ENCODE data around the gene RAB8B. TPM values are rescaled to one million over a fixed set of nuclear protein-coding genes. Genes with fewer than 3 reads are reported as not detected.

The RAB8B gene
- total RNA-seq, 1 donor from 2014 or later, result 31.6 TPM

DNA sequence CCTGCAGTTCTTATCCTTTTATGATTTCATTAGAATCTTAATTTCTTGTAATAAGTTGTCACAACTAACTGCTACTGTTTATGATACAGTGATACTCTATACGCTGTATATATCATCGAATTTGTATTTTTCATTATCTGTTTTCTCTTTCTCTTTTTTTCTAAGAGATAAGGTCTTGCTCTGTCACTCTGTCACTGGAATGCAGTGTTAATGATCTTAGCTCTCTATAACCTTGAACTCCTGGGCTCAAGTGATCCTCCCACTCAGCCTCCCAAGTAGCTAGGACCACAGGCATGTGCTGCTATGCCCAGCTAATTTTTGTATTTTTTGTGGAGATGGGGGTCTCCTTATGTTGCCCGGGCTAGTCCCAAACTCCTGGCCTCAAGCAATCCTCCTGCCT, 102.8 kb downstream of the RAB8B start:
- no peak for DNase-seq (ENCODE audit: low spot score, unreplicated experiment)
- TF ChIP-seq, protein P1, sequence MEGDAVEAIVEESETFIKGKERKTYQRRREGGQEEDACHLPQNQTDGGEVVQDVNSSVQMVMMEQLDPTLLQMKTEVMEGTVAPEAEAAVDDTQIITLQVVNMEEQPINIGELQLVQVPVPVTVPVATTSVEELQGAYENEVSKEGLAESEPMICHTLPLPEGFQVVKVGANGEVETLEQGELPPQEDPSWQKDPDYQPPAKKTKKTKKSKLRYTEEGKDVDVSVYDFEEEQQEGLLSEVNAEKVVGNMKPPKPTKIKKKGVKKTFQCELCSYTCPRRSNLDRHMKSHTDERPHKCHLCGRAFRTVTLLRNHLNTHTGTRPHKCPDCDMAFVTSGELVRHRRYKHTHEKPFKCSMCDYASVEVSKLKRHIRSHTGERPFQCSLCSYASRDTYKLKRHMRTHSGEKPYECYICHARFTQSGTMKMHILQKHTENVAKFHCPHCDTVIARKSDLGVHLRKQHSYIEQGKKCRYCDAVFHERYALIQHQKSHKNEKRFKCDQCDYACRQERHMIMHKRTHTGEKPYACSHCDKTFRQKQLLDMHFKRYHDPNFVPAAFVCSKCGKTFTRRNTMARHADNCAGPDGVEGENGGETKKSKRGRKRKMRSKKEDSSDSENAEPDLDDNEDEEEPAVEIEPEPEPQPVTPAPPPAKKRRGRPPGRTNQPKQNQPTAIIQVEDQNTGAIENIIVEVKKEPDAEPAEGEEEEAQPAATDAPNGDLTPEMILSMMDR (IDR thresholded peaks at IDR 0.05; ENCODE audit: unreplicated experiment), result no peak
- H3K4me1 Mint-ChIP-seq (ENCODE audit: low read depth), result no peaks in the 10 kb centered on the region
- no peak overlapping the region for H3K27ac Mint-ChIP-seq
- peaks cover 10% of the 10 kb centered on the region for H3K36me3 Mint-ChIP-seq (ENCODE audit: insufficient read depth)
- no peaks in the 10 kb centered on the region for H3K27me3 Mint-ChIP-seq
- no peaks in the 10 kb centered on the region for H3K9me3 Mint-ChIP-seq (ENCODE audit: low read depth)
- no peak overlapping the region for H3K4me3 Mint-ChIP-seq (ENCODE audit: low read depth)

DNA sequence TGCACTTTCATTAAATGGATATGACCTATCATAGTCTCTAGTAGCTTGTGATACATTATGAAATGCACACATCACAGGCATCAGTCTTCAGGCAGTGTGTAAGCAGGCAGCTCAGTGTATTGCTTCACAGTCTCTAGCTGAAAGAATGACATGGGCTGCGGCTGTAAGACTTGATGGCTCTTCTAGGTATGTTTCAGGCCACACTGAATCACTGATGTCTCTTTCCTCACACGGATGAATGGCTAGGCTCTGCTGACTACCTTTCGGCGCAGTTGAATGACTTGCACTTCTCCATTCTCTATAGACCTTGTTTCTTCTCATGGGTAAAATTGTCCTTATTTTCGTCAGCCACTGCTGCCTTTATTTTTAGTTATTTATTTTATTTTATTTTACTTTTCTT, 103.4 kb downstream of the RAB8B start:
- Mint-ChIP-seq H3K36me3 (ENCODE audit: insufficient read depth) (peaks cover 11% of the 10 kb centered on the region), H3K9me3 (ENCODE audit: low read depth) (no peaks in the 10 kb centered on the region), H3K27me3 (no peaks in the 10 kb centered on the region), H3K4me3 (ENCODE audit: low read depth) (no peak overlapping the region), H3K4me1 (ENCODE audit: low read depth) (no peaks in the 10 kb centered on the region), H3K27ac (no peak overlapping the region)
- TF ChIP-seq, protein P1 (IDR thresholded peaks at IDR 0.05; ENCODE audit: unreplicated experiment), result no peak
- DNase-seq (ENCODE audit: low spot score, unreplicated experiment), result no peak

DNA sequence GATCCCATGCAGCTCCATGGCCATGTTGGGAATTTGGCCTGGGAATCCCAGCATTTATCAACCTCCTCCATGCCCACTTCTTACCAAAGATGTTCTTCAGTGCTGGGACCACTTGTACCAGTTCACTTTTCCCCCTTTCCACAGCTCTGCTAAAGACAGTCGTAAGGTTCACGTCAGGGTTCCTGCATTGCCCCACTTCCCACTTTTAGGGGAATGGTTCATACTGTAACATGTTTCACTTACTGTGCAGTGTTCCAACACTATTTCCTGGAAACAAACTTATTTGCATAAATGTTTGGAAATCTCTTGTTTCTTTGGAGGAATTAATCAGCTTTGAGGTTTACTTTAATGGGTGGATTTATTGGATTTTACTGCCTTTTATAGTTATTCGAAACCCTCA, 105.0 kb downstream of the RAB8B start:
- Mint-ChIP-seq H3K36me3 (ENCODE audit: insufficient read depth) (peaks cover 15% of the 10 kb centered on the region), H3K9me3 (ENCODE audit: low read depth) (no peaks in the 10 kb centered on the region), H3K4me3 (ENCODE audit: low read depth) (no peak overlapping the region), H3K27ac (no peak overlapping the region), H3K27me3 (no peaks in the 10 kb centered on the region), H3K4me1 (ENCODE audit: low read depth) (no peaks in the 10 kb centered on the region)
- TF ChIP-seq, protein P1 (IDR thresholded peaks at IDR 0.05; ENCODE audit: unreplicated experiment), result no peak
- no peak for DNase-seq (ENCODE audit: low spot score, unreplicated experiment)

DNA sequence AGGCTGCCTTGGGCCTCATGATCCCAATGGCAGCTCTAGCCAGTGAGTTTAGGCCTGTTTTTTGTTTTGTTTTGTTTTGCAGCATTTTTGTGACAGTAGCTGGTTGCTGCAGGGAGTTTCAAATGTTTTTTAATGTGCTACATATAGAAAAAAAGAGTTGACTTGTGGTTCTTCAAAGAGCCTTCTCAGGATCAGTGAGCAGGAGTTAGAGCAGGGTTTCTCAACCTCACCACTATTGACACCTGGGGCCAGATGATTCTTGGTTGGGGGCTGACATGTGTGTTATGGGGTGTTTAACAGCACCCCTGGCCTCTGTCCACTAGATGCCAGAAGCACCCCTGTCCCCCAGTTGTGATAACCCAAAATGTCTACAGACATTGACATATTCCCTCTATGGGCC, 105.9 kb downstream of the RAB8B start:
- TF ChIP-seq, protein P1 (IDR thresholded peaks at IDR 0.05; ENCODE audit: unreplicated experiment), result no peak
- H3K9me3 Mint-ChIP-seq (ENCODE audit: low read depth), result no peaks in the 10 kb centered on the region
- no peaks in the 10 kb centered on the region for H3K27me3 Mint-ChIP-seq
- H3K27ac Mint-ChIP-seq, result no peak overlapping the region
- no peak for DNase-seq (ENCODE audit: low spot score, unreplicated experiment)
- no peaks in the 10 kb centered on the region for H3K4me1 Mint-ChIP-seq (ENCODE audit: low read depth)
- no peak overlapping the region for H3K4me3 Mint-ChIP-seq (ENCODE audit: low read depth)
- H3K36me3 Mint-ChIP-seq (ENCODE audit: insufficient read depth), result peaks cover 15% of the 10 kb centered on the region

DNA sequence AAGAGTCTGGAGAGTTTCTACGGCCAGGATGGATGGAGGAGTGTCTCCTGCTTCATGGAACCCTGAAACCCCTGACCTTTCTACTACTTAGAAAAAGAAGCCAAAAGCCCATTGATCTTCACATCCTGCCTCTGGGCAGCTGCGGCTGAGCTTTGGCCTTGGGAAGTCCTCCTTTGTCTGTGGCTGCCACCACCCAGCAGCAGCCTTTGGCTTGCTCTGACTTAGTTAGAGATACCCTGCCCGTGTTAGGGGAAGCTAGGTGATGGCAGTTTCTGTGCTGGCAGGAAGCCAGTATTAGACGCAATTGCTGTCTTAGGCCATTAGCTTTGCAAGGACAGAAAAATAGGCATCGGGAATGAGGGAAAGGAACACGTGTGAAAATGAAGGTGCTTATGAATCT, 106.8 kb downstream of the RAB8B start:
- no peaks in the 10 kb centered on the region for H3K9me3 Mint-ChIP-seq (ENCODE audit: low read depth)
- H3K36me3 Mint-ChIP-seq (ENCODE audit: insufficient read depth), result peaks cover 14% of the 10 kb centered on the region
- H3K27ac Mint-ChIP-seq, result no peak overlapping the region
- no peaks in the 10 kb centered on the region for H3K27me3 Mint-ChIP-seq
- H3K4me3 Mint-ChIP-seq (ENCODE audit: low read depth), result no peak overlapping the region
- TF ChIP-seq, protein P1 (IDR thresholded peaks at IDR 0.05; ENCODE audit: unreplicated experiment), result no peak
- no peak for DNase-seq (ENCODE audit: low spot score, unreplicated experiment)
- peaks cover 4% of the 10 kb centered on the region for H3K4me1 Mint-ChIP-seq (ENCODE audit: low read depth)
